Activated T-cell treated with anti-CD3 and anti-CD28 coated beads, Interleukin-2, amount 50 U/mL, for 24 hours (primary cell): Measurements from ENCODE around the gene DMRT3.

Source experiments
- DNase-seq: peaks from one replicate; pipeline ENCODE4 v3.0.0-alpha.2; 2020
- H3K27ac Mint-ChIP-seq: 2 replicates; pipeline ENCODE4 v1.8.0; 2020; ENCODE audit warnings: mild to moderate bottlenecking, mixed read lengths
- H3K27me3 Mint-ChIP-seq: 2 replicates; pipeline ENCODE4 v1.8.0; 2020; ENCODE audit warnings: mixed read lengths
- H3K36me3 Mint-ChIP-seq: 2 replicates; pipeline ENCODE4 v1.8.0; 2020; ENCODE audit warnings: low read depth, mixed read lengths
- H3K4me1 Mint-ChIP-seq: 2 replicates; pipeline ENCODE4 v1.8.0; 2020; ENCODE audit warnings: low read depth, mixed read lengths
- H3K4me3 Mint-ChIP-seq: 2 replicates; pipeline ENCODE4 v1.8.0; 2020; ENCODE audit warnings: mild to moderate bottlenecking, moderate library complexity, mixed read lengths
- H3K9me3 Mint-ChIP-seq: 2 replicates; pipeline ENCODE4 v1.8.0; 2020; ENCODE audit warnings: mixed read lengths

The DMRT3 gene

GRCh38 chr9:1007312-1007711 is 30.9 kb downstream of the DMRT3 start:
- Mint-ChIP-seq H3K27me3 (peaks cover 58% of the 10 kb centered on the region), H3K27ac (no peak overlapping the region), H3K36me3 (no peaks in the 10 kb centered on the region), H3K9me3 (no peaks in the 10 kb centered on the region), H3K4me1 (peaks cover 2% of the 10 kb centered on the region), H3K4me3 (no peak overlapping the region)
- DNase-seq = no peak

- no peak overlapping the region for H3K27ac Mint-ChIP-seq
- peaks cover 2% of the 10 kb centered on the region for H3K4me1 Mint-ChIP-seq
- no peak for DNase-seq
- no peaks in the 10 kb centered on the region for H3K36me3 Mint-ChIP-seq
- H3K4me3 Mint-ChIP-seq = no peak overlapping the region
- H3K27me3 Mint-ChIP-seq = peaks cover 58% of the 10 kb centered on the region
- no peaks in the 10 kb centered on the region for H3K9me3 Mint-ChIP-seq
Measured at GRCh38 chr9:1008216-1008615, 31.8 kb downstream of the DMRT3 start.

DNA sequence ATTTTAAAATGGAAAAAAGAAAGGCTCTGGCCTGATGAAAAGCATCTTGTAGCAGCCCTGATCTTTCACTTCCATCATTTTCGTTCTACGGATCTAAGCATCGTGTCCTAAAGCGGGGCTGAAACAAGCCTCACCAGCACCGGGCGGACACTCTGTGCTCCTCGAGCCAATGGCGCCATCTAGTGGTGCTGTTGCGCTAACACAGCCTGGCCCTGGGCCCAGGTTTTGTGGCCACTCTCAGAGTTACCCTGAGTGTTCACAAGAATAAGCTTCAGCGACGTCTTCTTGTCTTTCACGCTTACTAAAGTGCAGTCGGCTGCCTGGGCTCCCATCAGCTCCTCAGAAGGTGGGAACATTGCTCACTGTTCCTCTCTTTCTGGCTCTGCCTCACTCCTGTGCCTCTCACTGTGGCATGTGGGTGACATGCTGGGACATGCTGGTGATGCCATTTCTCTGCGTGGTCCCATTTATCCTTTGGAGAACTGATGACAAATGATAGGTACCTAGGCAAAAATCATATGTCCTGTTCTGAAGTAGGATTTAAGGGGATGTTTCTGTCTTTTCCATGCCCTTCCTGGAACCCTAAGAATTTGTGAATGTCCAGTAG is 32.7 kb downstream of the DMRT3 start:
- H3K9me3 Mint-ChIP-seq = no peaks in the 10 kb centered on the region
- H3K36me3 Mint-ChIP-seq = no peaks in the 10 kb centered on the region
- DNase-seq = peak; percentile 78
- H3K4me3 Mint-ChIP-seq = no peak overlapping the region
- H3K27ac Mint-ChIP-seq = no peak overlapping the region
- peaks cover 58% of the 10 kb centered on the region for H3K27me3 Mint-ChIP-seq
- peaks cover 2% of the 10 kb centered on the region for H3K4me1 Mint-ChIP-seq

DNA sequence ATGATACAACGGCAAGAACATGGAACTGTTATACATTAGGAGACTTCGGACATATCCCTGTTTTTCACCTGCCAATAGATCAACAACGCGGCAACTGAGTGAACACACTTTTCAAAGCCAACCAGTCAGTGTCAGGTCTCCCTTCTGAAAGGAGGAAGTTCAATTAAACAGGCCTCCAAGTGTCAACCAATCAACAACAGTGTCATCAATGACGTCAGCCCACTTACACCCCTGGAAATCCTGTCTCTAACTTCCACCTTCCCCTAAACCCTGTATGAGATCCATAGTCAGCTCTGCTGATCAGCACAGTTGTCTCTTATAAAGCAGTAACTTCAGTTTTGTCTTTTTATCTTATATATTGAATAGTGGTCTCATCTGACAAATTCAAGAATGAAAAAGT is 36.6 kb downstream of the DMRT3 start:
- peaks cover 47% of the 10 kb centered on the region for H3K27me3 Mint-ChIP-seq
- no peak overlapping the region for H3K4me3 Mint-ChIP-seq
- H3K9me3 Mint-ChIP-seq = no peaks in the 10 kb centered on the region
- no peaks in the 10 kb centered on the region for H3K36me3 Mint-ChIP-seq
- H3K27ac Mint-ChIP-seq = no peak overlapping the region
- no peaks in the 10 kb centered on the region for H3K4me1 Mint-ChIP-seq
- no peak for DNase-seq

DNA sequence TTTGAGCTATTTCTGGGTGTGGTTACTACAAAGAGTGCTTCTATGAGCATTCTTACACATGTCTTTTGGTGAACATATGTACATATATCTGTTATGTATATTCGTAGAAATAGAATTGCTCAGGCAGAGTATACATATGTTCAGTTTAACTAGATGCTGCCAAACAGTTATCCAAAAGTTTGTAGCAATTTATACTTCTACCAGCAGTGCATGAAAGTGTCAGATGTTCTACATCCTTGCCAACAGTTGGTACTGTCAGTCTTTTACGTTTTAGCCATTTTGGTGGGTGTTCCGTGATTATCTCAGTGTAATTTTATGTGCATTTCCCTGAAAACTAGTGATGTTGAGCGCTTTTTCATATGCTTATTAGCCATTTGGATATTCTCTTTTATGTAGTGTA is 37.8 kb downstream of the DMRT3 start:
- Mint-ChIP-seq H3K4me1 (no peaks in the 10 kb centered on the region), H3K4me3 (no peak overlapping the region), H3K27ac (no peak overlapping the region), H3K27me3 (peaks cover 45% of the 10 kb centered on the region), H3K9me3 (no peaks in the 10 kb centered on the region), H3K36me3 (no peaks in the 10 kb centered on the region)
- DNase-seq = no peak

DNA sequence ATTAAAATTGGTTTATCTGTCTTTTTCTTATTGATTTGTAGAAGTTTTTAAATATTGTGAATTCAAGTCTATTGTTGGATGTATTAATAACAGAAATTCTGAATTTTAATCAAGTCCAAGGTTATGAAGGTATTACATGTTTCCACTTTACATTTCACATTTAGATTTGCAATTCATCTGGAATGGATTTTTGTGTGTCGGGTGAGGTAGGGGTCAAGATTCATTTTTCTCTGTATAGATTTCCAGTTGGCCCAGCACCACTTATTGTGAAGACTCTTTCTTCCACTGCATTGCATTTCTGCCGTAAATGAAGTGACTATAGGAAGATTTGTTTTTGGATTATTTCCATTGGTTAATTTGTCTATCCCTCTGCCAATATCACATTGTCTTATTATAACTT is 38.2 kb downstream of the DMRT3 start:
- H3K27ac Mint-ChIP-seq = no peak overlapping the region

DNA sequence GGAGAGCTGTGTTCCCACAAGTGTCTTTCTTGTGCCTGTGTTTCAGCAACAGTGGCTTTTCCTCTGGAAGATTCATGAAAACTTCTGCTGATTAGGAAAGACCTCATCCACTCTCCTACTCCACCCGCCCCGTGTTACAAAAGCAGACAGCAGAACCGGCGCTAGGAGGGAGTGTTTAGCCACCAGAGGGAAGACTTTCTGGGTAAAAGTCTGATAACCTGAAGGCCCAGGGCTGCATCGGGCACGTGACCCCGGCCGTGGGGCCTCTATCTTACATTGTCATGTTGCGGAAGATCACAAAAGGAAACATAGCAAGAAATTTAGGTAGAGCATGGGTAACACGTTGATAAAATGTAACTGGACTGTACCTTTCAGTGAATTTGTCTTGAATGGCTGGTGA is 41.7 kb downstream of the DMRT3 start:
- Mint-ChIP-seq H3K4me1 (no peaks in the 10 kb centered on the region), H3K36me3 (no peaks in the 10 kb centered on the region), H3K4me3 (no peak overlapping the region), H3K9me3 (peaks cover 2% of the 10 kb centered on the region), H3K27ac (no peak overlapping the region), H3K27me3 (peaks cover 44% of the 10 kb centered on the region)
- no peak for DNase-seq

More for the DNA sequence above, 38.2 kb downstream of the DMRT3 start:
- no peaks in the 10 kb centered on the region for H3K9me3 Mint-ChIP-seq
- H3K27me3 Mint-ChIP-seq = peaks cover 45% of the 10 kb centered on the region
- H3K4me1 Mint-ChIP-seq = no peaks in the 10 kb centered on the region
- no peaks in the 10 kb centered on the region for H3K36me3 Mint-ChIP-seq
- no peak overlapping the region for H3K4me3 Mint-ChIP-seq
- no peak for DNase-seq

GRCh38 chr9:1024112-1024511 is 47.7 kb downstream of the DMRT3 start:
- Mint-ChIP-seq H3K9me3 (peaks cover 3% of the 10 kb centered on the region), H3K4me3 (no peak overlapping the region), H3K27ac (no peak overlapping the region), H3K4me1 (no peaks in the 10 kb centered on the region), H3K36me3 (no peaks in the 10 kb centered on the region), H3K27me3 (peaks cover 52% of the 10 kb centered on the region)
- no peak for DNase-seq

GRCh38 chr9:1025131-1025530 is 48.7 kb downstream of the DMRT3 start:
- H3K4me3 Mint-ChIP-seq = no peak overlapping the region
- H3K4me1 Mint-ChIP-seq = no peaks in the 10 kb centered on the region
- H3K27ac Mint-ChIP-seq = no peak overlapping the region
- peaks cover 51% of the 10 kb centered on the region for H3K27me3 Mint-ChIP-seq
- peaks cover 3% of the 10 kb centered on the region for H3K9me3 Mint-ChIP-seq
- H3K36me3 Mint-ChIP-seq = no peaks in the 10 kb centered on the region
- DNase-seq = no peak

DNA sequence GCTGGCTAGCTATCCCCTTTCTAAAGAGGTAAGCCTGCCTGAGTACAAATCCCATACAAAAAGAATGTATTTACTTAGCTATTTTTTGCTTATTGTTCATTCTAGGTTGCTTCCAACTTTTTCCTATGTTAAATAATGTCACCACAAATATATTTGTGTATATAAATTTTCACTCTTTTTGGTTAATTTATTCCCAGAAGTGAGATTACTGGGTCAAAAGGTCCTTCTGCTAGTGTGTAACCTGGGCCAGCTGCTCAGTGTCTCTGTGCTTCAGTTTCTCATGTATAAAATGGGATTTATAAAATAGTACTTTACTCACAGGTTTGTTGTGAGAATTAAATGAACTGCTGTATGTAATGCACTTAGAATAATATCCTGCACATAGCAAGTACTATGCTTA is 49.8 kb downstream of the DMRT3 start:
- DNase-seq = no peak
- Mint-ChIP-seq H3K9me3 (peaks cover 3% of the 10 kb centered on the region), H3K27ac (no peak overlapping the region), H3K27me3 (peaks cover 49% of the 10 kb centered on the region), H3K4me3 (no peak overlapping the region), H3K4me1 (no peaks in the 10 kb centered on the region), H3K36me3 (no peaks in the 10 kb centered on the region)

GRCh38 chr9:1028501-1029190 is 52.2 kb downstream of the DMRT3 start:
- Mint-ChIP-seq H3K36me3 (no peaks in the 10 kb centered on the region), H3K4me1 (no peaks in the 10 kb centered on the region), H3K4me3 (no peak overlapping the region), H3K9me3 (no peaks in the 10 kb centered on the region), H3K27me3 (peaks cover 63% of the 10 kb centered on the region), H3K27ac (no peak overlapping the region)
- no peak for DNase-seq

DNA sequence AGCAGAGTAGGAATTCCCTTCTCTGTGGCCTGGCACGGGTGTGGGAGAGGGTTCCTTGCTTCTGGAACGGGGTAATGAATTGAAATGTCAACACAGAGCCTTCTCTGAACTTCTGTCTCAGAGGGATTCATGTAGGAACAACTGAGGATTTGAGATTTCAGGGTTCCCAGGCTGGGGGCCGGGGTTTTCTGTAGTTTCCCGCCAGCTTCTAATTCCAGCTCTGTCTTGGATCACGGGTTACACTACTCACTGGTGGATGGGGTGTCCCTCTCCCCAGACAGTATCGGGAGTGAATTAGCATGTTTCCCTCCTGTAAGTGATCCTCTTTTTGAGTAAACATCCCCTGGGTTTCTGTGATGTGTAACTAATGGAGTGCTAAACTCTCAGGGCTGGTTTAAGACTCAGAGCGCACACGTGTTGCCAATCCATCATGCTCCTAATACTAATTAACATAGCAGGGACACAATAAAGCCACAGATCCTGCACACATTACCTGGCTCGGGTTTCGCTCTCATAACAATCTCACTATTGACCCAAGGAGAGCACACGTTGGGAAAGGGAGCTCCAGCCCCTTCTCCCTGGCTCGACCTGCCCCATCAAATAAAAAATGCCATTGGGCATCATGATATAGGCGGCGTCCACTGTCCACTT is 55.6 kb downstream of the DMRT3 start:
- DNase-seq = no peak
- H3K27ac Mint-ChIP-seq = no peak overlapping the region
- no peaks in the 10 kb centered on the region for H3K36me3 Mint-ChIP-seq
- no peaks in the 10 kb centered on the region for H3K4me1 Mint-ChIP-seq
- H3K4me3 Mint-ChIP-seq = no peak overlapping the region
- H3K9me3 Mint-ChIP-seq = no peaks in the 10 kb centered on the region
- peaks cover 55% of the 10 kb centered on the region for H3K27me3 Mint-ChIP-seq

DNA sequence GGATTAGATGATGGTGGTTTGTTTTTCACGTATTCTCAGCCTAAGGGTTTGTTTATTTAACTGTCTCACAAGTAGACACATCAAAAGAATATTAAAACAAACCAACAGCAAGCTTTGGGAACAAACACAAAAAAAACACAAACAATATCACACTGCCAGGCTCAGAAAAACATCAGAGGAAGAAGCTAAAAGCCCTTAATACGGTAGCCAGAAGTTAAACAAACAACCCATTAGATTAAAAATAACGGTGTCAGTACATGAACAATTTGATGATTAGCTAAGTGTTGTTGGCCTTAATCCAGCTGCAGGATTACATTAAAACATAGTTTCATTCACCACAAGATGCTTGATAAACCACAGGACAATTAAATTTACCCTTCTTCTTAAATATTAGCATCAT is 57.8 kb downstream of the DMRT3 start:
- Mint-ChIP-seq H3K27me3 (peaks cover 61% of the 10 kb centered on the region), H3K9me3 (no peaks in the 10 kb centered on the region), H3K36me3 (no peaks in the 10 kb centered on the region), H3K4me1 (no peaks in the 10 kb centered on the region), H3K4me3 (no peak overlapping the region), H3K27ac (no peak overlapping the region)
- no peak for DNase-seq

- Mint-ChIP-seq H3K4me3 (no peak overlapping the region), H3K9me3 (no peaks in the 10 kb centered on the region), H3K36me3 (no peaks in the 10 kb centered on the region), H3K27ac (no peak overlapping the region), H3K4me1 (peaks cover 7% of the 10 kb centered on the region), H3K27me3 (peaks cover 75% of the 10 kb centered on the region)
- DNase-seq = no peak
Measured at GRCh38 chr9:1039589-1039988, 63.1 kb downstream of the DMRT3 start.
